ENCODE measurements around the gene CGB1. TPM values are rescaled to one million over a fixed set of nuclear protein-coding genes. Genes with fewer than 3 reads are reported as not detected.

Gene CGB1
- polyA plus RNA-seq, 1 of the 3 experiments (the other 2 are of a cell fraction) = not detected

DNA sequence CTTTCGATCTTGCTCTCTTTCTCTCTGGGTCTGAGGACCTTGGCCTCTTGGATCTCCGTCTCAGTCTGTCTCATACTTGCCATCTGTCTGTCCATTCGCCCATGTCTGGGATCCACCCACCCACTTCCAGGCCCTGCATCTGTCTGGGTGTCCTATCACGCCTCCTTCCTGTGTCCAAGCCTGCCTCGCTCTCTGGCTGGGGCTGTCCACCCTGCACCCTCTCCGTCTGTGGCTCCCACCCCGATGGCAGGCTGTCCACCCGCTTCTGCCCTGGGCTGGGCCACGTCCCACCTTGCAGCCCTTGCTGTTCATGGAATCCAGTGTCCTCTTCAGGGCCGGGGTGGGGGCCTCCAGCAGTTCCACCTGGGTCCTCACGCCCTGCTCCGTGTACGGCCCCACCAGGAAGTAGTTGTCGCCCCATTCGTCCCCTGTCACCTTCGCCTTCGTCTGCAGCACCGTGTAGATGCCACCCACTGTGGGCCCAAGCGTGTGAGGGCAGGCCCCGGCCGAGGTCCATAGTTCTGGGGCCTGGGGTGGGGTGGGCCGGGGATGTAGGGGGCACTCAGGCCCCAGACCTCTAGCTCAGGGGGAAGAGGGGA, 45.6 kb downstream of the CGB1 start:
- Histone ChIP-seq H4K20me1 (ENCODE audit: insufficient read depth) (no peaks in the 10 kb centered on the region), H3K79me2 (ENCODE audit: insufficient read depth) (peaks cover 64% of the 10 kb centered on the region), H2AFZ (ENCODE audit: low read depth) (no peak overlapping the region), H3K36me3 (replicated peaks in 1 of 2; ENCODE audit: control insufficient read depth in 1 of 2, insufficient read depth in 2 of 2, low read length in 1 of 2) (peaks cover 0 to 27% of the 10 kb centered on the region in 2 experiments), H3K27ac (ENCODE audit: low read depth in 2 of 2, low read length in 1 of 2) (no peak overlapping the region), H3K9me2 (no peaks in the 10 kb centered on the region), H3K4me2 (peak overlapping the region; percentile 100; the same call in 1 of the 2 replicates), H3K9ac (no peak overlapping the region), H3K9me3 (no peaks in the 10 kb centered on the region), H3K27me3 (ENCODE audit: insufficient read depth) (no peaks in the 10 kb centered on the region), H3K4me1 (ENCODE audit: control insufficient read depth in 1 of 2, insufficient read depth in 2 of 2, low read depth in 1 of 2, low read length in 1 of 2) (peaks cover 0 to 17% of the 10 kb centered on the region in 2 experiments; a peak in 1 of 4 replicates), H3F3A (replicated peaks; ENCODE audit: insufficient read depth) (peaks cover 8% of the 10 kb centered on the region), H3K4me3 (ENCODE audit: low read depth in 2 of 2, low read length in 1 of 2) (peak overlapping the region in 1 of 2 experiments; percentile 99; a peak in 1 of 4 replicates)
- TF ChIP-seq TCF12 (IDR thresholded peaks at IDR 0.05) (no peak), FOSL2 (IDR thresholded peaks at IDR 0.05; ENCODE audit: borderline replicate concordance, low read depth) (no peak), RCOR1 (IDR thresholded peaks at IDR 0.05; ENCODE audit: low read length) (no peak), EP300 (IDR thresholded peaks at IDR 0.05; ENCODE audit: borderline replicate concordance in 1 of 2, low read depth in 1 of 2, low read length in 1 of 2) (no peak), TEAD4 (IDR thresholded peaks at IDR 0.05; ENCODE audit: borderline replicate concordance, insufficient read depth) (no peak), FOXJ3 (CRISPR knock-in tag; IDR thresholded peaks at IDR 0.05) (no peak), RAD21 (IDR thresholded peaks at IDR 0.05; ENCODE audit: low read length) (no peak)
- TF ChIP-seq, protein P1, sequence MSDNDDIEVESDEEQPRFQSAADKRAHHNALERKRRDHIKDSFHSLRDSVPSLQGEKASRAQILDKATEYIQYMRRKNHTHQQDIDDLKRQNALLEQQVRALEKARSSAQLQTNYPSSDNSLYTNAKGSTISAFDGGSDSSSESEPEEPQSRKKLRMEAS (IDR thresholded peaks at IDR 0.05; ENCODE audit: low read depth) = no peak
- TF ChIP-seq, protein P2, sequence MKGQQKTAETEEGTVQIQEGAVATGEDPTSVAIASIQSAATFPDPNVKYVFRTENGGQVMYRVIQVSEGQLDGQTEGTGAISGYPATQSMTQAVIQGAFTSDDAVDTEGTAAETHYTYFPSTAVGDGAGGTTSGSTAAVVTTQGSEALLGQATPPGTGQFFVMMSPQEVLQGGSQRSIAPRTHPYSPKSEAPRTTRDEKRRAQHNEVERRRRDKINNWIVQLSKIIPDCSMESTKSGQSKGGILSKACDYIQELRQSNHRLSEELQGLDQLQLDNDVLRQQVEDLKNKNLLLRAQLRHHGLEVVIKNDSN (IDR thresholded peaks at IDR 0.05; ENCODE audit: borderline replicate concordance, low read depth) = no peak
- TF ChIP-seq, protein P3, sequence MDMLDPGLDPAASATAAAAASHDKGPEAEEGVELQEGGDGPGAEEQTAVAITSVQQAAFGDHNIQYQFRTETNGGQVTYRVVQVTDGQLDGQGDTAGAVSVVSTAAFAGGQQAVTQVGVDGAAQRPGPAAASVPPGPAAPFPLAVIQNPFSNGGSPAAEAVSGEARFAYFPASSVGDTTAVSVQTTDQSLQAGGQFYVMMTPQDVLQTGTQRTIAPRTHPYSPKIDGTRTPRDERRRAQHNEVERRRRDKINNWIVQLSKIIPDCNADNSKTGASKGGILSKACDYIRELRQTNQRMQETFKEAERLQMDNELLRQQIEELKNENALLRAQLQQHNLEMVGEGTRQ (IDR thresholded peaks at IDR 0.05; ENCODE audit: borderline replicate concordance, low read depth, low read length) = no peak
- TF ChIP-seq, protein P4, sequence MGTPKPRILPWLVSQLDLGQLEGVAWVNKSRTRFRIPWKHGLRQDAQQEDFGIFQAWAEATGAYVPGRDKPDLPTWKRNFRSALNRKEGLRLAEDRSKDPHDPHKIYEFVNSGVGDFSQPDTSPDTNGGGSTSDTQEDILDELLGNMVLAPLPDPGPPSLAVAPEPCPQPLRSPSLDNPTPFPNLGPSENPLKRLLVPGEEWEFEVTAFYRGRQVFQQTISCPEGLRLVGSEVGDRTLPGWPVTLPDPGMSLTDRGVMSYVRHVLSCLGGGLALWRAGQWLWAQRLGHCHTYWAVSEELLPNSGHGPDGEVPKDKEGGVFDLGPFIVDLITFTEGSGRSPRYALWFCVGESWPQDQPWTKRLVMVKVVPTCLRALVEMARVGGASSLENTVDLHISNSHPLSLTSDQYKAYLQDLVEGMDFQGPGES (IDR thresholded peaks at IDR 0.05; ENCODE audit: low read depth, low read length) = no peak
- WGBS (ENCODE audit: low lambda C conversion rate) = 91% methylated on average over 19 of the region's 22 CpGs
- CTCF ChIA-PET = interaction anchor here (0.9 to 6.2 kb wide), 5 partner anchors 9 to 145 kb away, joined by 3 to 54 read pairs (median 27); no protein-coding TSS in a partner anchor
- DNase-seq = no peak
- POLR2A ChIA-PET = interaction anchor here (0.6 kb wide), 1 partner anchor 252 kb away, joined by 3 read pairs; no protein-coding TSS in a partner anchor

DNA sequence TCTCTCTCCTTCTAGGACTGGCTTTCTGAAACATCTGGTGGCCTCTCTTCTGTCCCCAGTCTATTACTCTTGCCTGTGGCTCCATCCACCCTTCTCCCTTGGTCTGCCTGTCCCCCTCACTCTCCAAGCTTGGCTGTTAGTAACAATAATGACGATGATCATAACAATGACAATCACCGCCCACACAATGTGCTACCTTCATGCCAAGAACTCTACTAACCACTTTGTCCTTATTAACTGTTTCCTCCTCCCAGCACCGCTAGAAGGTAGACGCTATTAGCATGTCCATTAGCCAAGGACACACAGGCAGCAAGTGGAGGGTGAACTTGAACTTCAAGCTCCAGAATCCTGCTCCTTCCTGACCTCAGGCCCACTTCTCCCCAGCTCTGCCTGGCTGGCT, 46.3 kb downstream of the CGB1 start:
- H3K27me3 ChIP-seq (ENCODE audit: insufficient read depth) = no peaks in the 10 kb centered on the region
- H4K20me1 ChIP-seq (ENCODE audit: insufficient read depth) = no peaks in the 10 kb centered on the region
- H3K79me2 ChIP-seq (ENCODE audit: insufficient read depth) = peaks cover 57% of the 10 kb centered on the region
- TF ChIP-seq RFX5 (IDR thresholded peaks at IDR 0.05; ENCODE audit: low read length) (no peak), GABPA (IDR thresholded peaks at IDR 0.05; ENCODE audit: low read depth) (no peak), TEAD4 (IDR thresholded peaks at IDR 0.05; ENCODE audit: borderline replicate concordance, insufficient read depth) (no peak), TCF12 (IDR thresholded peaks at IDR 0.05) (no peak), RAD21 (IDR thresholded peaks at IDR 0.05; ENCODE audit: low read length) (no peak), RCOR1 (IDR thresholded peaks at IDR 0.05; ENCODE audit: low read length) (no peak), EZH2phosphoT487 (IDR thresholded peaks at IDR 0.05; ENCODE audit: borderline replicate concordance, low read depth) (no peak)
- TF ChIP-seq, protein P1 (IDR thresholded peaks at IDR 0.05; ENCODE audit: low read depth) = no peak
- TF ChIP-seq, protein P5, sequence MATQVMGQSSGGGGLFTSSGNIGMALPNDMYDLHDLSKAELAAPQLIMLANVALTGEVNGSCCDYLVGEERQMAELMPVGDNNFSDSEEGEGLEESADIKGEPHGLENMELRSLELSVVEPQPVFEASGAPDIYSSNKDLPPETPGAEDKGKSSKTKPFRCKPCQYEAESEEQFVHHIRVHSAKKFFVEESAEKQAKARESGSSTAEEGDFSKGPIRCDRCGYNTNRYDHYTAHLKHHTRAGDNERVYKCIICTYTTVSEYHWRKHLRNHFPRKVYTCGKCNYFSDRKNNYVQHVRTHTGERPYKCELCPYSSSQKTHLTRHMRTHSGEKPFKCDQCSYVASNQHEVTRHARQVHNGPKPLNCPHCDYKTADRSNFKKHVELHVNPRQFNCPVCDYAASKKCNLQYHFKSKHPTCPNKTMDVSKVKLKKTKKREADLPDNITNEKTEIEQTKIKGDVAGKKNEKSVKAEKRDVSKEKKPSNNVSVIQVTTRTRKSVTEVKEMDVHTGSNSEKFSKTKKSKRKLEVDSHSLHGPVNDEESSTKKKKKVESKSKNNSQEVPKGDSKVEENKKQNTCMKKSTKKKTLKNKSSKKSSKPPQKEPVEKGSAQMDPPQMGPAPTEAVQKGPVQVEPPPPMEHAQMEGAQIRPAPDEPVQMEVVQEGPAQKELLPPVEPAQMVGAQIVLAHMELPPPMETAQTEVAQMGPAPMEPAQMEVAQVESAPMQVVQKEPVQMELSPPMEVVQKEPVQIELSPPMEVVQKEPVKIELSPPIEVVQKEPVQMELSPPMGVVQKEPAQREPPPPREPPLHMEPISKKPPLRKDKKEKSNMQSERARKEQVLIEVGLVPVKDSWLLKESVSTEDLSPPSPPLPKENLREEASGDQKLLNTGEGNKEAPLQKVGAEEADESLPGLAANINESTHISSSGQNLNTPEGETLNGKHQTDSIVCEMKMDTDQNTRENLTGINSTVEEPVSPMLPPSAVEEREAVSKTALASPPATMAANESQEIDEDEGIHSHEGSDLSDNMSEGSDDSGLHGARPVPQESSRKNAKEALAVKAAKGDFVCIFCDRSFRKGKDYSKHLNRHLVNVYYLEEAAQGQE (IDR thresholded peaks at IDR 0.05; ENCODE audit: low read depth, low read length) = no peak
- TF ChIP-seq, protein P3 (IDR thresholded peaks at IDR 0.05; ENCODE audit: borderline replicate concordance, low read depth, low read length) = no peak
- H3F3A ChIP-seq (replicated peaks; ENCODE audit: insufficient read depth) = peaks cover 8% of the 10 kb centered on the region
- peaks cover 0 to 17% of the 10 kb centered on the region in 2 experiments; a peak in 1 of 4 replicates for H3K4me1 ChIP-seq (ENCODE audit: control insufficient read depth in 1 of 2, insufficient read depth in 2 of 2, low read depth in 1 of 2, low read length in 1 of 2)
- no peak overlapping the region for H2AFZ ChIP-seq (ENCODE audit: low read depth)
- ChIA-PET CTCF (interaction anchor here (1.8 to 6.2 kb wide), 2 partner anchors 9 to 19 kb away, joined by 5 to 54 read pairs; no protein-coding TSS in a partner anchor), POLR2A (no interaction called here)
- 0 out of 2 replicates have a peak overlapping the region, but pooled peaks have one; percentile 4 for H3K9ac ChIP-seq
- no peaks in the 10 kb centered on the region for H3K9me2 ChIP-seq
- H3K4me2 ChIP-seq = no peak overlapping the region
- no peak for DNase-seq
- WGBS (ENCODE audit: low lambda C conversion rate) = 93% methylated on average over 4 of the region's 4 CpGs
- peaks cover 3 to 27% of the 10 kb centered on the region in 2 experiments for H3K36me3 ChIP-seq (replicated peaks in 1 of 2; ENCODE audit: control insufficient read depth in 1 of 2, insufficient read depth in 2 of 2, low read length in 1 of 2)
- H3K4me3 ChIP-seq (ENCODE audit: low read depth in 2 of 2, low read length in 1 of 2) = no peak overlapping the region
- H3K9me3 ChIP-seq = no peaks in the 10 kb centered on the region
- no peak overlapping the region for H3K27ac ChIP-seq (ENCODE audit: low read depth in 2 of 2, low read length in 1 of 2)

Measured in SK-N-SH (cell line).